Epithelial cell of proximal tubule (primary cell): ENCODE data around the gene PHF21A. TPM values are rescaled to one million over a fixed set of nuclear protein-coding genes. Genes with fewer than 3 reads are reported as not detected.
"Not testable (repeated sequence)": the region's sequence is repeated elsewhere in the genome, so short reads cannot be mapped to it uniquely, and the experiment has no call there.

Source experiments
- DNase-seq: peaks from one replicate; pipeline ENCODE4 v3.0.0-alpha.2; 2011; ENCODE audit warnings: low read depth
- H3K4me3 ChIP-seq: 2 replicates; pipeline ENCODE4 v1.5.1; 2011; ENCODE audit warnings: low read depth, mild to moderate bottlenecking, low read length
- CTCF ChIP-seq: conservative IDR thresholded peaks from 2 replicates; pipeline ENCODE4 v1.5.1; 2012; ENCODE audit warnings: low read depth, mild to moderate bottlenecking, low read length
- total RNA-seq: library from RNA; depleted of rRNA; stranded (reverse); fragments of >200 nt; gene quantifications from 2 replicates; pipeline ENCODE4 v1.2.3, GENCODE V29; 2015

Gene PHF21A
- total RNA-seq, 1 donor from 2014 or later, result 5.8 TPM

- H3K4me3 ChIP-seq, result no peak overlapping the region
- no peak for TF ChIP-seq CTCF
- no peak for DNase-seq
Measured at GRCh38 chr11:45909594-45910475, 211.4 kb downstream of the PHF21A start.

GRCh38 chr11:45907911-45908370 is 213.3 kb downstream of the PHF21A start:
- TF ChIP-seq CTCF, result no peak

GRCh38 chr11:45906965-45907611 is 214.2 kb downstream of the PHF21A start, which contains the start of gene FREY1:
Gene FREY1 (minus strand): TSS chr11:45907271. CDS start chr11:45907245, 26 bp downstream.
- DNase-seq, result no peak
- H3K4me3 ChIP-seq, result no peak within 1 kb of the TSS
- TF ChIP-seq CTCF, result no peak

More at GRCh38 chr11:45907911-45908370, 213.3 kb downstream of the PHF21A start:
- no peak for DNase-seq
- H3K4me3 ChIP-seq, result no peak overlapping the region

- DNase-seq, result no peak
- no peak for TF ChIP-seq CTCF
- no peak overlapping the region for H3K4me3 ChIP-seq
Measured at GRCh38 chr11:45906096-45906682, 215.1 kb downstream of the PHF21A start.

- DNase-seq, H3K4me3 ChIP-seq: not testable (repeated sequence)
Measured at GRCh38 chr11:45905576-45905975, 215.7 kb downstream of the PHF21A start.

GRCh38 chr11:45905095-45905494 is 216.2 kb downstream of the PHF21A start:
- no peak for DNase-seq
- no peak overlapping the region for H3K4me3 ChIP-seq
- no peak for TF ChIP-seq CTCF

GRCh38 chr11:45904309-45904915 is 216.8 kb downstream of the PHF21A start:
- TF ChIP-seq CTCF, result no peak
- DNase-seq, result no peak
- H3K4me3 ChIP-seq, result no peak overlapping the region
